HG02571 (cell line): ENCODE data around the gene NECTIN1.

ENCODE experiments used
- ATAC-seq: cut with Tn5 transposase; IDR thresholded peaks from one replicate; pipeline ENCODE4 v1.9.1; 2021; ENCODE audit warnings: mild to moderate bottlenecking, moderate library complexity; ENCODE audit not compliant: unreplicated experiment

The NECTIN1 gene

DNA sequence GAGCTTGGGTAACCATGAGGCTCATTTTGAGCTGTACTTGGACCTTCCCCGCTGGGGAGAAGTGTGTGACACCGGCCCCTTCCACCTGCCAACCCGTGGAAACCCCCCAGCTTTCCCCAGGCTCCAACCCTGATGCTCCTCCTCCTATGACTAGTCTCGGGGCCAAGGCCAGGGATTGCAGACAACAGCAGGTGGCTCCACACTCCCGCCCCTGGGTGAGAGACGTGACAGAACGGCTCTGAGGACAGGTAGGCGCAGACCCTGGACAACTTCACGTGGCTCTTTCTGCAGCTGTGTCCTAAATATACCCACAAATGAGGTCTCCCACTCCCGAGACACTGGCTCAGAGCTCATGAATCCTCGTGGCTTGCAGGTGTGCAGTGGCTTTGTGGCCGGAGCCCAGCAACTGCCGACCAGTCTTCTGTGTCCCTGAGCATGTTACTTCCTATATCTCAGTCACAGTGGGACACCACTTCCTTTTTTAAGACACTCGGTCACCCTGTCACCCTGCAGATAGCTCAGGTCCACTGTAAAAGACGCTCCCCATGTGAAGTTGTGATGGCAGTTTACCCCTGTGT is 55.2 kb downstream of the NECTIN1 start:
- peak; percentile 80 for ATAC-seq

DNA sequence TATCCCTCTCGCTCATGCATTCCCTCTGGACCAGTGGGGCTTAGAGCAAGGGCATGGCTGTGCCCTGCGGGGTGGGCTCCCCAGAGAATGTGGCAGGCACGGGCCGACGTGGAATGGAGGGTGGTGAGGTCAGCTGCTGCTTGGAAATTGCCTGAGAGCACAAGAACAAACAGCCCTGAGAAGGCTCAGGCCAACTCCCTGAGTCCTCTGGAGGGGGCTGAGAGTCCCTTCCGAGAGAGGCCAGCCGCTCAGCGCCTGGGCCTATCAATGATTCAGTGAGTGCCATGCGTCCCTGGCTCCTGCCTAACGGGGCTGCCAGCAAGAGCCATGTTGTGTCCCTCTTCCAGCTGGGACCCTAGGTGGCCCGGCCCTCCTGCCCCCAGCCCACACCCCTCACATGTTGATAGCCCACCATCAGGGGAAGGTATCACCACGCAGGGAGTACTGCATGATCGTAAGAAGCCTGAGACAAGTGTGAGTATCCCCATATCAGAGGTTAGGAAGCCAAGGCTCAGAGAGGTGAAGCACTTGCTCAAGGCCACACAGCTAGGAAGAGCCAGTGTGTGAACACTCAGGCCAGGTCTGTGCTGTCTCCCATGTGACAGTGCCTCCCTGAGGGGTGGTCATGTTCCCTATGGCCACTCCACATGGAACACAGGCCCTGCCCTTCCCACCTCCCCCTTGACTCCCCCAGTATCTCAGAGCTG is 55.8 kb downstream of the NECTIN1 start:
- peak; percentile 19 for ATAC-seq

- no peak for ATAC-seq
Measured at GRCh38 chr11:119672597-119672996, 56.4 kb downstream of the NECTIN1 start.

- ATAC-seq: no peak
Measured at GRCh38 chr11:119671561-119672015, 57.4 kb downstream of the NECTIN1 start.

- ATAC-seq: no peak
Measured at GRCh38 chr11:119671051-119671450, 57.9 kb downstream of the NECTIN1 start.

- ATAC-seq: no peak
Measured at GRCh38 chr11:119669487-119669886, 59.5 kb downstream of the NECTIN1 start.

DNA sequence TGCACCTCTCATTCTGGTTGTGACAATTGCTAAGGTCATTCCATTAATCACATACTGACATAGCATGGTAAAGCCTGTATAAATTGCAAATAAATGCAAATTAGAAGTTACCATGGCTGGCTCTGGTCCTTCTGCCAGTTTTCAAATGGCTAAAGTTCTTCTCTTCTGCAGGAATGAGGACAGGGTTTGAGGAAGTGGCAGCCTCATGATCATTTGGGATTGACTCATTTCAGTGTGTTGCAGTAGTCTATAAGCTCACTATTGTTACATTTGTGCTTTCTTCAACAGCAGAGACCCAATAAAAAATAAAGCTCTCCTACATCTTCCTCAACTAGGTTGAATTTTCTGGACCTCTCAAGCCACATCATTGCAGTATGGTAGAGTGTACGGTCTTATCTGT is 60.3 kb downstream of the NECTIN1 start:
- ATAC-seq: no peak

DNA sequence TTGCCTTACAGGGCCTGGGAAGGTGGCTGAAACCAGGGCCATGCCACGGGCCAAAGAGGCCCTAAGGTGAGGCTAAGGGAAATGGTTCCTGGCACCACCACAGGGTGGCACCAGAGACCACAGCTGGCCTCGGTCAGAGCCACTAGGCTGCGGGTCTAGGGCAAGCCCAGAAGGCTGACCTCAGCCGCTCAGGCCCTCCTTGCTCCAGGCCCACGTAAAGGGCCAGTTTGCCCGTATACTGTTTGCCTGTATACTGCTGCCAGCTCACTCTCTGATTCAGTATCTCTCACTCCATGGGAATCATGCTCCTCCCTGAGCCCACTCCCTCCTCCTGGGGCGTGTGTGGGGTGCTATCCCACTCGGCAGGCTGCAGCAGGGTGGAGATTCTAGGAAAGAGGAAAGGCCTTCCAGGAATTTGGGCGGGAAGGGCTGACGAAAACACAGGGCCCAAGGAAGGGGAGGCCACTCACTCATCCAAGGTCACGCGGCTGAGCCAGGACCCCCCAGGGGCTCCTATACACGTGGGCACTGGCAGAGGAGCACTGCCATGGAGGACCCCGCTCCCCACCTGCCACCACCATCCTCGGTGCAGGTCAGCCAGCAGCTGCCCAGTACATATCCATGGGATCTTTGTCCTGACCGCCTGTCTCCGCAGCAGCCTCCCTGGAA is 62.4 kb downstream of the NECTIN1 start:
- peak; percentile 82 for ATAC-seq

DNA sequence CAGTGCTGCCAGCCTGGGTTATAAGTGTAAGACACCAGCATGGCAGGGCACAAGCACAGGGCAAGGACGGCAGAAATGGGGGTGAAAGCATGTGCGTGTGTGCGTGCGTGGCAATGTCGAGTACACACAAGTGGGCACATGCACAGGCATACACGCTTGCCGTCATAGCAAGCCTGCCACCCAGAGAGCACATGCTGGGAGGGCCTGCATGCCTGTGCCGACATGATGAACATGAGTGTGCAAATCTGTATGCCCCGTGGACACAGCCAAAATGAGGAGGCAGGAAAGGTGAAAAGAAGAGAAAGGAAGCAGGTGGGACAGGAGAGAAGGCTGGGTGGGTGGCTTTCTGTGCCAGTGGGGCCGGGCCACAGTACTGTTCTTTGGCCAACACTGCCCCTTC is 62.9 kb downstream of the NECTIN1 start:
- ATAC-seq: no peak

DNA sequence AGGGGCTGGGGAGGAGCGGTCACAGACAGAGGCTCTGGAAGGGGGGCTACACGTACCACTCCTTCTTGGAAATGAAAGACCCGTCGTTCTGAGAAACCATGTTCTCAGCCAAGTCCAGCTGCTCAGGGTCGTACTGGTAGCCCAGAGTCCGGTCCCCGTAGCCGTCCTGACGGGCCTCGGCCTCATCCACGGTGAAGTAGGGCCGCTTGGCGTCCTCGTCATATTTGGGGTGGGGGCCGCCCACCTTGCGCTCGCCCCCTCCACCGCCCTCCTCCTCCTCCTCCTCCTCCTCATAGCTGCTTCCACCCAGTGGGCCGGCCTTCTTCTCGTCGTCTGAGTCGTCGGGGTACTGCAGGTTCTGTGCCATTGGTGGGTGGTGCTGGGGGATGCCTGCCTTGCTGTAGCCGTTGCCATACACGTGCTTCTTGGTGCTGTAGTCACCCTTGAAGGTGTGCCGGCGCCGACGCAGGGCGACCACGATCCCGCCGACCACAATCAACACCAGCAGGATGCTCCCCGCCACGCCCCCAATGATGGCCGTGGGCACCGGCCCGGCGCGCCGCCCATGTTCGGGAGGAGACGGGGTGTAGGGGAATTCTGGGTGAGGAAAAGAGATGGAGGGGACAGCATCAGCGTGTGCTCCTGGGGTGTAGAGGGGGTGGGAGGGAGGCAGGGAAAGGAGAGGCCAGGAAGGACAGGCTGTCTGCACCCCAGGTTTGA is 64.1 kb downstream of the NECTIN1 start:
- ATAC-seq: no peak

- ATAC-seq: no peak
Measured at GRCh38 chr11:119664063-119664572, 64.9 kb downstream of the NECTIN1 start.

GRCh38 chr11:119663279-119663678 is 65.7 kb downstream of the NECTIN1 start:
- ATAC-seq: no peak

DNA sequence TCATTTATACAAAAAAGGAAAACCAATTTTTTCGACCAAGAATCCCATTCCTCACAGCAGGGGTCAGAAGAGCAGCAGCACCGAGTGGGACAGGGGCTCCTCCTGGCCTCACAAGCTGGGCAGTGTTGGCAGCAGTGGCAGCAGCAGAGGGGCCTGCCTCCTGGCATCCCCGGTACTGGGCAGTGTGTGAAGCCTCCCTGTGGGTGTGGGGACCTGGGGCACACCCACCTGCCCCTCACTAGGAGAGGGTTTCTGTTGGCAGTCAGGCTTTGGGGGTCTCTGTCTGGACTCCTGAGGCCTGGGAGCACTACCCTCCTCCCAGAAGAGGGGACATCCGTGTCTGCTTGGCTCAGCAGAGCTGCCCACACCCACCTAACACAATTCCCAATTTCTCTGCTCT is 67.8 kb downstream of the NECTIN1 start:
- no peak for ATAC-seq

DNA sequence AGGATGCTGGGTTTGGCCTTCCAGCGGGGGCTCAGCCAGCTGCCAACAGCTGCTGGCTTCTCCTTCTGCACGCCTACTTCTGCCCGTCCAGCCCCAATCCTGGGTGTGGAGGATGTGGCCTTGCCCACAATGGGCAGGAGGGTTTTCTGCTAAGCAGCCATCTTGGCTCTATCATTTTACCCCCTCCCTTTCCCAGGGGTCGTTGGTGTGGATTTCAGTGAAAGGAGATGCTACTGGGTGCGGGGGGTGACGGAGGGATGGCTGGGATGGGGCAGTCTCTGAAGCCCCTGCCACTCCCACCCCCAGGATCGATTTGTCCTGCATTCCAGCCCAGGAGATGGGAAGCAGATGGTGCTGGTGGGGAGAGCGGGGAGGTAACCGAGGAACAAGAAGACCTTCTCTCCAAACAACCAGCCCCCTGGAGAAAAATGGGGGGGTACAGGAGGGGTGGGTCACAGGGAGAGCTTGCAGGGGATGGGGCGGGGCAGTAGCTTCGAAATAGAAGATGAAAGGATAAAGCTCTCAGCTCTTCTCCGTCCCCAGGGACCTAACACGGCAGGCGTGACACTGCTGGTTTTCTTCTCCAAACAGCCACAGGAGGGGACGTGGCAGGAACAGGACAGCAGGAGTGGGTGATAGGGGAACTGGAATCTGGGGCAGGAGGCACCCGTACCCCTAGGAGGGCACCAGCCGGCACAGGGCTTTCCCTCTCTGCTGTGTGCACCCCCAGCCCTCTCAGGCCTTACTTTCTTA is 68.9 kb downstream of the NECTIN1 start:
- ATAC-seq: no peak

DNA sequence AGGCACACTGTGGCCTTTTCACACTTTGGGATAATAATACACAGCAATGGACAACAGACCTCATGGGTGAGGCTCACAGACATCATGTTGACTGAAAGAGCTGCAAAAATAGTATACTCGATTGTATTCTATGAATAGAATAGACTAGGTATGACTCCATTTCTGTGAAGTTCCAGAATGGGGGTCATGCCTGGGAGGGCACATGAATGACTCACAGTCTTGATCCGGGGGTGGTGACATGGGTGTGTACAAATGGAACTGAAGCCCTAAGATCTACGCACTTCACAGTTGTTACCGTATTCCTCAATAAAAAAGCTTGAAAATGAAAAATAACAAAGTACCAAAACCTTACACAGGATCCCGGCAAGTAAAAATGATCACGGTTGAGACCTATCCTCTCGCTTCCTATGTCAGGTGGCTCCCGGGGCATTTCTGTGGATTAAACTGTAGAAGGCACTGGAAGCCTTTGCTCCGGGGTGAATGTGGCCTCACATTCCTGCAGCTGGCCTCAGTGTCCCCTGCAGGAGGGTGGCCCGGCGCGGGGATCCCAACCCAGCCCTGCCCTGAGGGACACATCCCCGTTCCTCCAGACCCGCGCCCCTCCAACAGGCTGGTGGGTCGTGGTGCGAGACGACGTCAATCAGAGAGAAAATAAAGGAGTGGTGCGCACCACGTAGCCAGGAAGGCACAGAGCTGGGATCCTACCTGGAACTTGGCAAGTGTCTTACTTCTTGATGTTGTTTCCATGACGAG is 75.9 kb downstream of the NECTIN1 start:
- no peak for ATAC-seq

GRCh38 chr11:119651802-119652584 is 77.0 kb downstream of the NECTIN1 start:
- ATAC-seq: no peak

DNA sequence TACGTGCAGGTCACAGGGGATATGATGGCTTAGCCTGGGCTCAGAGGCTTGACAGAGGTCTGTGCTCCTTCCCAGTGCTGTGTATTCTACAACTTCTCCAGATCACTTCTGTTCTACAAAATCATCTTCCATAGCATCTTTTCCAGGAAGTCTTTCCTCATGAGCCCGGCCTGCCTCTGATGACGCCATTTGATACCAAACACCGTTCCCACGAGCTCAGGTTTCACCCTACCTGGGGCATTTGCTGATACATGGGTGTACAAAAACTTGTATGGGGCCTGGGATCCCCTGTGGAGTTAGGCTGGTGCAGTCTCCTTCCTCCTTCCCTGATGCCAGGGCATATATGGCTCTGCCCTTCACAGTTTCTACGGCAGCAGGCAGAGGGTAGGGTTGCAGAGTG is 78.7 kb downstream of the NECTIN1 start:
- ATAC-seq: no peak

- ATAC-seq: no peak
Measured at GRCh38 chr11:119647254-119647653, 81.7 kb downstream of the NECTIN1 start.

DNA sequence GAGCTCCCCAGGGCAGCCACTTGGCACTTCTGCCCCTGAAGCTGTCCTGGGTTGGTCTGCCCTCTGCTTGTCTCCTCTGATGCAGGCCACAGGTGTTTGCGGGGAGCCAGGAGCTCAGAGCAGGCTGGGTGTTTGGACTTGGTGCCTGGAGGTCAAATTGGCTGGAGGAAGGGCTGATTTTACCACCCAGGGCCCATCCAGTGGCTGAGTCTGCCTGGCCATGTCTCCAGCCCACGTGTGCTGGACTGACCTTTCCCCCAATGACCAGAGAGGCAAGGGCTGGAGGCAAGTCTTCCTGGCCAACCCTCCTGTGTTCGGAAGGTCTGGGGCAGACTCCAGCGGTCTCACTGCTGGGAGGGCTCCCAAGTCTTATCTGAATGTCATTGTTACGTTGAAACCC is 84.0 kb downstream of the NECTIN1 start:
- ATAC-seq: no peak
